HCT116 (cell line): Measurements from ENCODE around the gene SLC35G6. TPM values are rescaled to one million over a fixed set of nuclear protein-coding genes. Genes with fewer than 3 reads are reported as not detected.

ENCODE experiments used
- ATAC-seq: fragments of 200-7000 bp; cut with Tn5 transposase; 2 replicates; pipeline ENCODE4 v1.9.1; 2020; ENCODE audit warnings: mild to moderate bottlenecking, moderate library complexity
- BruUV-seq: library from RNA; stranded (reverse); fragments of 400-500 nt; replicated peaks from 2 replicates; lab custom pipeline; 2021; lab: Mats Ljungman, UMichigan
- CTCF ChIA-PET: fragments of 300-600 bp; sonication (Branson Sonifier 250); formaldehyde crosslinking; loops from one replicate; lab custom pipeline; 2021; ENCODE audit warnings: antibody characterized with exemption; lab: Charles Lee
- POLR2A ChIA-PET: fragments of 300-600, 350-600 bp; sonication (Branson Sonifier 250); formaldehyde crosslinking; loops from one replicate; lab custom pipeline; 2021; ENCODE audit warnings: antibody characterized with exemption; lab: Charles Lee
- RAD21 ChIA-PET, 2 experiments: fragments of 300-600 bp; sonication (Branson Sonifier 250); formaldehyde crosslinking; loops; one replicate each; lab custom pipeline; 2023; ENCODE audit warnings: low total read pairs in 2 of 2; ENCODE audit not compliant: uncharacterized antibody in 2 of 2, unreplicated experiment in 2 of 2, low non-redundant PET in 1 of 2; lab: Charles Lee
- DNase-seq: peaks from one replicate; pipeline ENCODE4 v3.0.0-alpha.2; 2010; ENCODE audit warnings: low read depth, low spot score
- H2AFZ ChIP-seq: fragments of 200-600 bp; shearing (Covaris generic), sonication (generic); 2 replicates; pipeline ENCODE4 v1.6.1; 2017; ENCODE audit warnings: low read depth, mixed run types, mixed read lengths, antibody characterized with exemption, low read length; ENCODE audit not compliant: poor library complexity, severe bottlenecking
- H3K27ac ChIP-seq: 2 replicates; pipeline ENCODE4 v1.5.1; 2012; ENCODE audit warnings: low read depth, low read length
- H3K27me3 ChIP-seq: fragments of 200-600 bp; sonication (generic); 2 replicates; pipeline ENCODE4 v1.6.1; 2016; ENCODE audit warnings: mixed run types, low read length, mixed read lengths; ENCODE audit not compliant: insufficient read depth
- H3K36me3 ChIP-seq, 2 experiments: fragments of 200-500 bp in 1 of 2; fragments of 200-600 bp in 1 of 2; sonication (Bioruptor generic) in 1 of 2; sonication (generic) in 1 of 2; 2 replicates each; pipeline versions ENCODE4 v1.5.1 to v1.6.1; 2014 to 2016; ENCODE audit warnings: low read length in 2 of 2, inconsistent platforms in 1 of 2, mixed read lengths in 1 of 2, mixed run types in 1 of 2; ENCODE audit not compliant: insufficient read depth in 2 of 2, control insufficient read depth in 1 of 2
- H3K4me1 ChIP-seq, 2 experiments: fragments of 200-600 bp in 1 of 2; sonication (generic) in 1 of 2; 2 replicates each; pipeline versions ENCODE4 v1.5.1 to v1.6.1; 2012 to 2017; ENCODE audit warnings: low read length in 2 of 2, inconsistent platforms in 1 of 2, mild to moderate bottlenecking in 1 of 2, mixed read lengths in 1 of 2, mixed run types in 1 of 2, moderate library complexity in 1 of 2; ENCODE audit not compliant: insufficient read depth in 2 of 2, control insufficient read depth in 1 of 2
- H3K4me2 ChIP-seq: fragments of 200-600 bp; sonication (generic); 2 replicates; pipeline ENCODE4 v1.6.1; 2017; ENCODE audit warnings: mixed run types, low read length, mixed read lengths
- H3K4me3 ChIP-seq, 2 experiments: fragments of 200-600 bp in 1 of 2; sonication (generic) in 1 of 2; replicated peaks in 1 of 2; 2 replicates each; pipeline ENCODE4 v1.5.1; 2011 to 2016; ENCODE audit warnings: low read length in 2 of 2, control low read depth in 1 of 2, low read depth in 1 of 2, mild to moderate bottlenecking in 1 of 2, mixed read lengths in 1 of 2, mixed run types in 1 of 2
- H3K79me2 ChIP-seq: fragments of 200-600 bp; sonication (generic); 2 replicates; pipeline ENCODE4 v1.6.1; 2017; ENCODE audit warnings: mild to moderate bottlenecking, mixed run types, low read length, moderate library complexity, mixed read lengths; ENCODE audit not compliant: insufficient read depth
- H3K9ac ChIP-seq: fragments of 200-600 bp; sonication (generic); 2 replicates; pipeline ENCODE4 v1.6.1; 2016; ENCODE audit warnings: low read length, mixed read lengths
- H3K9me2 ChIP-seq: fragments of 200-600 bp; sonication (generic), shearing (Covaris generic); 2 replicates; pipeline ENCODE4 v1.6.1; 2017; ENCODE audit warnings: mixed run types, mild to moderate bottlenecking, moderate library complexity; ENCODE audit not compliant: insufficient read depth
- H3K9me3 ChIP-seq, 2 experiments: fragments of 200-500 bp in 1 of 2; fragments of 200-600 bp in 1 of 2; sonication (Bioruptor generic) in 1 of 2; sonication (generic) in 1 of 2; 2 replicates each; pipeline ENCODE4 v1.6.1; 2014 to 2017; ENCODE audit warnings: low read length in 2 of 2, mixed read lengths in 2 of 2, inconsistent platforms in 1 of 2, low read depth in 1 of 2, mild to moderate bottlenecking in 1 of 2, mixed run types in 1 of 2, moderate library complexity in 1 of 2; ENCODE audit not compliant: control insufficient read depth in 1 of 2, insufficient read depth in 1 of 2
- H4K20me1 ChIP-seq: fragments of 200-600 bp; sonication (generic), shearing (Covaris generic); 2 replicates; pipeline ENCODE4 v1.6.1; 2017; ENCODE audit warnings: mixed run types, mild to moderate bottlenecking, moderate library complexity; ENCODE audit not compliant: insufficient read depth
- CBX3 ChIP-seq: IDR thresholded peaks from 2 replicates; pipeline ENCODE4 v1.6.1; 2012; ENCODE audit warnings: low read depth
- CEBPB ChIP-seq: IDR thresholded peaks from 2 replicates; pipeline ENCODE4 v1.6.1; 2012; ENCODE audit warnings: low read depth
- SRF ChIP-seq: IDR thresholded peaks from 2 replicates; pipeline ENCODE4 v1.6.1; 2012; ENCODE audit warnings: low read depth
- TCF7L2 ChIP-seq: IDR thresholded peaks from 2 replicates; pipeline ENCODE4 v1.7.0; 2011; ENCODE audit warnings: borderline replicate concordance, inconsistent platforms; ENCODE audit not compliant: insufficient read depth, insufficient read length; ENCODE audit errors: extremely low read depth
- intact Hi-C: fragments of 100-400 bp; cut with micrococcal nuclease; formaldehyde crosslinking; loops from 2 replicates; pipeline ENCODE4 v1.10.0; 2022
- total RNA-seq: library from RNA; stranded (reverse); gene quantifications from one replicate; pipeline ENCODE4 v1.2.1, GENCODE V29; 2021; ENCODE audit not compliant: unreplicated experiment
- TF ChIP-seq, protein P1 (sequence below), 3 experiments: fragments of 200-600 bp in 1 of 3; sonication (generic) in 1 of 3; IDR thresholded peaks in 2 of 3; conservative IDR thresholded peaks in 1 of 3; 2 replicates each; pipeline ENCODE4 v1.5.1; 2012 to 2017; ENCODE audit warnings: low read depth in 2 of 3, low read length in 2 of 3, antibody characterized with exemption in 1 of 3, borderline replicate concordance in 1 of 3, control low read depth in 1 of 3, mild to moderate bottlenecking in 1 of 3, mixed read lengths in 1 of 3, mixed run types in 1 of 3, moderate library complexity in 1 of 3; ENCODE audit not compliant: insufficient read depth in 1 of 3

The SLC35G6 gene
- total RNA-seq, 1 experiment from 2014 or later, result not detected

DNA sequence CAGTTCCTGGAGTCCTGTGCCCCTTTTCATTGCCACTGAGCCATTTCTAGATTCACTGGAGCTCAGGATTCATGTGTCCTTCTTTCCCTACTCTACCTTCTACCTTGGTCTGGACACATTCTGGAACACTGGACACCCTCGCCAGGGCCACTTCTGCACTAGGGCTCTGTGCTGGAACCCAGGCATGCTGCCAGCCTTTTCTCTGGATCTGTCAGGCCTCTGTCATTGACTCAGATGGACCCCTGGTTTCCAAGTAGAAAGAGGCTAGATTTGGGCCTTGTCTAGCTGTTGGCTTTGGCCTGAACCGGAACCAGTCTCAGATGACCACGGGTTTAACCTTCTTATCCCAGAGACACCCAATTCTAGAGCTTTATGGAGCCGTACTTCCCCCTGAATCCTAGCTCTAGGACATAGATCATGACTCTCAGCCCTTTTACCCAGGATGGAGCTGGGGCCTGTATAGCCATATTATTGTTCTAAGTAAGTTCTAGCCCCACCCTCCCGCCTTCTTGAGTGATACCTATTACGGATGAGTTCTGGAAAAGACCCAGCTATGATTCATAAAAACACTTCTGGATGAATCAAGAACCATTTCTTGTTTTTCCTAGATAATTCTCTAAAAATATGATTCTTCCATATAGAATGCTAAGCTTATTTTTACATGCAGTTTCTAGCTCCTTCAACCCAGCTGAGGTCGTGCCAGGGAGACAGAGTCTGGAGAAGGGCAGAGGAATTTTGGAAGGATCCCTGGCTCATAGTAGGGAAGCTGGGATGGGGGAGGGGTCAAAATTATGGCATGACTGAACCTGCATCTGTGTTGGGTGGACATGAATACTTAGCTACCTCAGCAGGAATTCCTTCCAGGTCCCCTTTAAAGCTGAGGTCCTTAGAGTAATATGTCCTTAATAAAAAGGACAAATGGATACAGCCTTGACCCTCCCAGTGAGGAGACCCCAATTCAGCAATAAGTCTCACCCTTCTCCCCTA is 37.5 kb upstream of the SLC35G6 start:
- POLR2A ChIA-PET, result interaction anchor here (1.0 to 2.6 kb wide), 3 partner anchors 8 to 40 kb away, joined by 3 to 19 read pairs (median 8); partner anchors contain the start of genes TMEM102 and TMEM256
- BruUV-seq, result no TSS peak
- intact Hi-C loops, result loop anchor here (2.0 kb wide), 2 partner anchors 41 to 117 kb away; partner anchors contain the start of genes POLR2A and SENP3

More for the DNA sequence above, 37.5 kb upstream of the SLC35G6 start:
- Histone ChIP-seq H3K9me3 (no peaks in the 10 kb centered on the region), H3K9me2 (no peaks in the 10 kb centered on the region)
- RAD21 ChIA-PET, result interaction anchor here in 1 of 2 experiments (0.8 kb wide), 1 partner anchor 8 kb away, joined by 3 read pairs; no protein-coding TSS in a partner anchor
- TF ChIP-seq TCF7L2 (no peak), SRF (no peak), CEBPB (no peak), CBX3 (no peak)
- TF ChIP-seq, protein P1, sequence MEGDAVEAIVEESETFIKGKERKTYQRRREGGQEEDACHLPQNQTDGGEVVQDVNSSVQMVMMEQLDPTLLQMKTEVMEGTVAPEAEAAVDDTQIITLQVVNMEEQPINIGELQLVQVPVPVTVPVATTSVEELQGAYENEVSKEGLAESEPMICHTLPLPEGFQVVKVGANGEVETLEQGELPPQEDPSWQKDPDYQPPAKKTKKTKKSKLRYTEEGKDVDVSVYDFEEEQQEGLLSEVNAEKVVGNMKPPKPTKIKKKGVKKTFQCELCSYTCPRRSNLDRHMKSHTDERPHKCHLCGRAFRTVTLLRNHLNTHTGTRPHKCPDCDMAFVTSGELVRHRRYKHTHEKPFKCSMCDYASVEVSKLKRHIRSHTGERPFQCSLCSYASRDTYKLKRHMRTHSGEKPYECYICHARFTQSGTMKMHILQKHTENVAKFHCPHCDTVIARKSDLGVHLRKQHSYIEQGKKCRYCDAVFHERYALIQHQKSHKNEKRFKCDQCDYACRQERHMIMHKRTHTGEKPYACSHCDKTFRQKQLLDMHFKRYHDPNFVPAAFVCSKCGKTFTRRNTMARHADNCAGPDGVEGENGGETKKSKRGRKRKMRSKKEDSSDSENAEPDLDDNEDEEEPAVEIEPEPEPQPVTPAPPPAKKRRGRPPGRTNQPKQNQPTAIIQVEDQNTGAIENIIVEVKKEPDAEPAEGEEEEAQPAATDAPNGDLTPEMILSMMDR (IDR thresholded peaks at IDR 0.05 in 2 of 3, conservative IDR thresholded peaks at IDR 0.05 in 1 of 3; ENCODE audit: borderline replicate concordance in 1 of 3, insufficient read depth in 1 of 3, low read depth in 2 of 3, low read length in 2 of 3), result no peak
- TF ChIP-seq, all 23 proteins: peak for 0
- H3K36me3 ChIP-seq, result no peaks in the 10 kb centered on the region
- H3K27ac ChIP-seq, result no peak overlapping the region
- H4K20me1 ChIP-seq, result no peaks in the 10 kb centered on the region
- no peak overlapping the region for H2AFZ ChIP-seq
- no peaks in the 10 kb centered on the region for H3K79me2 ChIP-seq
- no peak overlapping the region for H3K9ac ChIP-seq
- peaks cover 17 to 26% of the 10 kb centered on the region in 2 experiments for H3K4me1 ChIP-seq
- H3K4me2 ChIP-seq, result peak overlapping the region; percentile 98
- no peaks in the 10 kb centered on the region for H3K27me3 ChIP-seq
- no peak overlapping the region for H3K4me3 ChIP-seq
- CTCF ChIA-PET, result interaction anchor here (3.0 kb wide), 1 partner anchor 8 kb away, joined by 28 read pairs; the partner anchor contains the start of gene TMEM102
- DNase-seq (no peak), ATAC-seq (no peak)
